A673 (cell line): ENCODE results near the gene CS. TPM values are rescaled to one million over a fixed set of nuclear protein-coding genes. Genes with fewer than 3 reads are reported as not detected.
"Not testable (repeated sequence)": the region's sequence is repeated elsewhere in the genome, so short reads cannot be mapped to it uniquely, and the experiment has no call there.

Experiments used
- BruUV-seq: library from RNA; stranded (reverse); fragments of 400-500 nt; replicated peaks from 2 replicates; lab custom pipeline; 2021; lab: Mats Ljungman, UMichigan
- CTCF ChIA-PET: fragments of 300-600 bp; sonication (Branson Sonifier 250); formaldehyde crosslinking; loops from one replicate; lab custom pipeline; 2022; ENCODE audit warnings: antibody characterized with exemption; lab: Charles Lee
- POLR2A ChIA-PET: fragments of 300-600 bp; sonication (Branson Sonifier 250); formaldehyde crosslinking; loops from one replicate; lab custom pipeline; 2022; ENCODE audit warnings: antibody characterized with exemption; ENCODE audit not compliant: low non-redundant PET; lab: Charles Lee
- DNase-seq: peaks from one replicate; pipeline ENCODE4 v3.0.0-alpha.2; 2015; ENCODE audit warnings: low spot score
- H3K27ac ChIP-seq: fragments of 200-600 bp; sonication (generic); 2 replicates; pipeline ENCODE4 v1.5.1; 2016; ENCODE audit warnings: mixed run types, low read depth, mild to moderate bottlenecking, mixed read lengths, antibody characterized with exemption, low read length; ENCODE audit not compliant: poor library complexity, severe bottlenecking
- H3K27me3 ChIP-seq: fragments of 200-600 bp; sonication (generic); replicated peaks from 2 replicates; pipeline ENCODE4 v1.6.1; 2017; ENCODE audit warnings: mixed run types, low read depth, mild to moderate bottlenecking, mixed read lengths, antibody characterized with exemption, low read length; ENCODE audit not compliant: insufficient read depth, poor library complexity
- H3K36me3 ChIP-seq: fragments of 200-600 bp; sonication (generic); 2 replicates; pipeline ENCODE4 v1.6.1; 2016; ENCODE audit warnings: mixed run types, mild to moderate bottlenecking, mixed read lengths, antibody characterized with exemption, low read length; ENCODE audit not compliant: insufficient read depth, poor library complexity, severe bottlenecking
- H3K4me1 ChIP-seq: fragments of 200-600 bp; sonication (generic); 2 replicates; pipeline ENCODE4 v1.6.1; 2017; ENCODE audit warnings: mixed run types, mild to moderate bottlenecking, mixed read lengths, antibody characterized with exemption, low read length; ENCODE audit not compliant: insufficient read depth, poor library complexity, severe bottlenecking
- H3K4me3 ChIP-seq: fragments of 200-600 bp; sonication (generic); 2 replicates; pipeline ENCODE4 v1.5.1; 2016; ENCODE audit warnings: low read depth, mixed run types, mild to moderate bottlenecking, mixed read lengths, low read length; ENCODE audit not compliant: poor library complexity, severe bottlenecking
- H3K9me3 ChIP-seq: fragments of 200-600 bp; sonication (generic); 2 replicates; pipeline ENCODE4 v1.6.1; 2016; ENCODE audit warnings: mixed run types, low read depth, mild to moderate bottlenecking, mixed read lengths, antibody characterized with exemption, low read length; ENCODE audit not compliant: poor library complexity, severe bottlenecking
- EZH2 ChIP-seq: fragments of 200-600 bp; sonication (generic); IDR thresholded peaks from 2 replicates; pipeline ENCODE4 v1.6.1; 2017; ENCODE audit warnings: borderline replicate concordance, low read depth, mild to moderate bottlenecking, mixed read lengths, antibody characterized with exemption, low read length; ENCODE audit not compliant: poor library complexity, severe bottlenecking
- intact Hi-C: fragments of 100-400 bp; cut with micrococcal nuclease; formaldehyde crosslinking; loops from one replicate; pipeline ENCODE4 v1.10.0; 2022; ENCODE audit not compliant: unreplicated experiment
- total RNA-seq: library from RNA; stranded (reverse); gene quantifications from 2 replicates; pipeline ENCODE4 v1.2.3, GENCODE V29; 2021
- TF ChIP-seq, protein P1 (sequence below): fragments of 300-800, 200-600 bp; sonication (generic); conservative IDR thresholded peaks from 2 replicates; pipeline ENCODE4 v1.5.1; 2017; ENCODE audit warnings: low read depth, mild to moderate bottlenecking, antibody characterized with exemption, low read length, moderate library complexity, mixed read lengths

The CS gene
- total RNA-seq, 1 experiment from 2014 or later = 448 TPM

DNA sequence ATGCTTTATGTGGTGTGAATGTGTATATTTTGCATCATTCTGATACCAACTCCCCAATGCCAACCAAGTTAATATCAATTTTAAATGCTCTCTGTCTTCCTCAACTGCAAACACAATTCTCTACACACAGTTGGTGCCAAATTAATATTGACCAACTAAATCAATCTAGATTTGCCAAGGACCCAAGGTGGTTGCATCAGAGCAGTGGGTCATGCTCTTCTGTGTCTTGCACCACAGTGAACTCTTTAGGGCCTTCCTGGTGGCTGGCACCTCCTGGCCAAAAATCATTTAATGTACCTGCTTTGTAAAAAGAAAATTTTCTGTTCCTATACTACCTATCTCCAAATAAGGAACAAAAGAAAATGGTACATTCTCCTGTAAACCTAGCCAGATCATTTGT, 19.3 kb downstream of the CS start:
- H3K36me3 ChIP-seq = peaks cover 81% of the 10 kb centered on the region
- TF ChIP-seq, protein P1, sequence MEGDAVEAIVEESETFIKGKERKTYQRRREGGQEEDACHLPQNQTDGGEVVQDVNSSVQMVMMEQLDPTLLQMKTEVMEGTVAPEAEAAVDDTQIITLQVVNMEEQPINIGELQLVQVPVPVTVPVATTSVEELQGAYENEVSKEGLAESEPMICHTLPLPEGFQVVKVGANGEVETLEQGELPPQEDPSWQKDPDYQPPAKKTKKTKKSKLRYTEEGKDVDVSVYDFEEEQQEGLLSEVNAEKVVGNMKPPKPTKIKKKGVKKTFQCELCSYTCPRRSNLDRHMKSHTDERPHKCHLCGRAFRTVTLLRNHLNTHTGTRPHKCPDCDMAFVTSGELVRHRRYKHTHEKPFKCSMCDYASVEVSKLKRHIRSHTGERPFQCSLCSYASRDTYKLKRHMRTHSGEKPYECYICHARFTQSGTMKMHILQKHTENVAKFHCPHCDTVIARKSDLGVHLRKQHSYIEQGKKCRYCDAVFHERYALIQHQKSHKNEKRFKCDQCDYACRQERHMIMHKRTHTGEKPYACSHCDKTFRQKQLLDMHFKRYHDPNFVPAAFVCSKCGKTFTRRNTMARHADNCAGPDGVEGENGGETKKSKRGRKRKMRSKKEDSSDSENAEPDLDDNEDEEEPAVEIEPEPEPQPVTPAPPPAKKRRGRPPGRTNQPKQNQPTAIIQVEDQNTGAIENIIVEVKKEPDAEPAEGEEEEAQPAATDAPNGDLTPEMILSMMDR = no peak
- no peak for TF ChIP-seq EZH2
- CTCF ChIA-PET = no interaction called here
- POLR2A ChIA-PET = no interaction called here
- DNase-seq = no peak
- no peaks in the 10 kb centered on the region for H3K4me1 ChIP-seq
- intact Hi-C loops = no loop called here
- no peak overlapping the region for H3K27ac ChIP-seq
- BruUV-seq = no TSS peak
- no peak overlapping the region for H3K4me3 ChIP-seq
- no peaks in the 10 kb centered on the region for H3K9me3 ChIP-seq
- no peaks in the 10 kb centered on the region for H3K27me3 ChIP-seq

DNA sequence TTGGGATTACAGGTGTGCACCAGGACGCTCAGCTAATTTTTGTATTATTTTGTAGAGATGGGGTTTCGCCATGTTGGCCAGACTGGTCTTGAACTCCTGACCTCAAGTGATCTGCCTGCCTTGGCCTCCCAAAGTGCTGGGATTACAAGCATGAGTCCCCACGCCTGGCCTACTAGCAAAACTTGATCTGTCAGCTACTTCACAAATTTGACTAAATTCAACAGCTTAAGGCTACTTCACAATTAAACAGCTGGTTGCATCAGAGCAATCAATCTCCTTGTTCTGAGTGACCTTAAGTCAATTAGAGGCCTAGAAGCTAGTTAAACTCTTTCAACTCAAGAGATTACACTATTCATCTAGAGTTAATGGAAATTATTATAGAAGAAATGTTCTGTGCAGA, 21.2 kb downstream of the CS start:
- intact Hi-C loops = no loop called here
- ChIA-PET CTCF (no interaction called here), POLR2A (no interaction called here)
- Histone ChIP-seq H3K36me3 (peaks cover 91% of the 10 kb centered on the region), H3K27me3 (no peaks in the 10 kb centered on the region), H3K4me3 (no peak overlapping the region), H3K27ac (no peak overlapping the region), H3K9me3 (no peaks in the 10 kb centered on the region), H3K4me1 (no peaks in the 10 kb centered on the region)
- BruUV-seq = no TSS peak
- TF ChIP-seq EZH2 = no peak
- TF ChIP-seq, protein P1 = no peak
- DNase-seq = no peak

DNA sequence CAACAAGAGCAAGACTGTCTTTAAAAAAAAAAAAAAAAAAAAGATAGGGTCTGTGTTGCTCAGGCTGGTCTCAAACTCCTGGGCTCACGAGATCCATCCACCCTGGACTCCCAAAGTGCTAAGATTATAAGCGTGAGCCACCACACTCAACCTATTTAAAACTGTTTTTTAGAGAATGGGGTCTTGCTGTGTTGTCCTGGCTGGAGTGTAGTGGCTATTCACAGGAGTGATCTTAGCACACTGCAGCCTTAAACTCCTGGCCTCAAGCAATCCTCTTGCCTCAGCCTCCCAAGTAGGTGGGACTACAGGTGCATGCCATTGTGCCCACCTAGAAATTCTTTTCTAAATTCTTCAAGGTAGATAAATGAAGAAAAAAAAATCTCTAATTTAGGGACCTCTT, 25.8 kb downstream of the CS start:
- TF ChIP-seq EZH2 = no peak
- CTCF ChIA-PET = no interaction called here
- Histone ChIP-seq H3K36me3 (peaks cover 78% of the 10 kb centered on the region), H3K4me1 (no peaks in the 10 kb centered on the region), H3K4me3 (no peak overlapping the region), H3K27ac (no peak overlapping the region), H3K9me3 (no peaks in the 10 kb centered on the region), H3K27me3 (no peaks in the 10 kb centered on the region)
- intact Hi-C loops = no loop called here
- no peak for DNase-seq
- BruUV-seq = no TSS peak
- POLR2A ChIA-PET = no interaction called here

DNA sequence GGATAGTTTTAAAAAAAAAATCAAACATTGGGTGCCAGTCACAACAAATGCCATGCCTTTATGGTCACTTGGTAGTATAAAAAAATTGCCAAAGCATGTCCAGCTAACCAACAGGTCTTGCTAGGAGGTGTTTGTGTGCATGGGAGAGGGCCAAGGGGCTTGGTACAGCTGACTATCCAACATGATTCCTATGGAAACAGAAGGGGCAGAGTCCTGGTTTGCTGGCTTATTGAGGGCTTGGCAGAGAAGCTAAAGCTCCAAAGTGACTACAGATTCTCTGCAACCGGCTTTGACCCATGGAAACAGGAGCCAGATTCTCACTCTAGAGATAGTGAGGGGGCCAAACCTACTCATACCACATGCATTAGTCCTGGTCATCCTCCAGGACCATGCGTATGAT, 27.7 kb downstream of the CS start:
- H3K27ac ChIP-seq, POLR2A ChIA-PET, H3K9me3 ChIP-seq, H3K4me3 ChIP-seq, BruUV-seq, H3K27me3 ChIP-seq, intact Hi-C loops, H3K4me1 ChIP-seq, DNase-seq: not testable (repeated sequence)
- CTCF ChIA-PET = interaction anchor here (0.6 kb wide), 1 partner anchor 208 kb away, joined by 14 read pairs; no protein-coding TSS in a partner anchor
- peaks cover 60% of the 10 kb centered on the region for H3K36me3 ChIP-seq
